PC-9 (cell line): ENCODE data around the gene POLDIP2. TPM values are rescaled to one million over a fixed set of nuclear protein-coding genes. Genes with fewer than 3 reads are reported as not detected.

Experiments
- BruUV-seq: library from RNA; stranded (reverse); fragments of 400-500 nt; replicated peaks from 2 replicates; lab custom pipeline; 2021; lab: Mats Ljungman, UMichigan
- CTCF ChIA-PET: fragments of 300-600 bp; sonication (Branson Sonifier 250); formaldehyde crosslinking; loops from one replicate; lab custom pipeline; 2022; ENCODE audit warnings: antibody characterized with exemption; lab: Charles Lee
- POLR2A ChIA-PET: fragments of 300-600 bp; sonication (Branson Sonifier 250); formaldehyde crosslinking; loops from one replicate; lab custom pipeline; 2022; ENCODE audit warnings: antibody characterized with exemption; ENCODE audit not compliant: unreplicated experiment; lab: Charles Lee
- DNase-seq, 2 experiments: peaks; one replicate each; pipeline versions ENCODE4 v3.0.0 to v3.0.0-alpha.2; 2015 to 2022; ENCODE audit warnings: mixed read lengths in 1 of 2
- H2AFZ ChIP-seq: fragments of 200-600 bp; sonication (generic); 2 replicates; pipeline ENCODE4 v1.8.1; 2017; ENCODE audit warnings: antibody characterized with exemption
- H3F3A ChIP-seq: fragments of 200-600 bp; sonication (generic); 2 replicates; pipeline ENCODE4 v1.8.1; 2017; ENCODE audit warnings: antibody characterized with exemption, mild to moderate bottlenecking, low read depth; ENCODE audit not compliant: insufficient read depth
- H3K27ac ChIP-seq: fragments of 200-600 bp; sonication (generic); 2 replicates; pipeline ENCODE4 v1.6.1; 2016; ENCODE audit warnings: mixed run types
- H3K27me3 ChIP-seq: fragments of 200-600 bp; sonication (generic); 2 replicates; pipeline ENCODE4 v1.6.1; 2016; ENCODE audit warnings: low read depth, mixed run types; ENCODE audit not compliant: insufficient read depth
- H3K36me3 ChIP-seq: fragments of 200-600 bp; sonication (generic); 2 replicates; pipeline ENCODE4 v1.6.1; 2016; ENCODE audit warnings: low read depth, mixed run types
- H3K4me1 ChIP-seq: fragments of 200-600 bp; sonication (generic); replicated peaks from 2 replicates; pipeline ENCODE4 v1.6.1; 2016; ENCODE audit warnings: mixed run types; ENCODE audit not compliant: insufficient read depth
- H3K4me2 ChIP-seq: fragments of 200-600 bp; sonication (generic); 2 replicates; pipeline ENCODE4 v1.6.1; 2017; ENCODE audit warnings: mixed run types
- H3K4me3 ChIP-seq: fragments of 200-600 bp; sonication (generic); 2 replicates; pipeline ENCODE4 v1.6.1; 2016; ENCODE audit warnings: mixed run types
- H3K79me2 ChIP-seq: fragments of 200-600 bp; sonication (generic); 2 replicates; pipeline ENCODE4 v1.6.1; 2017; ENCODE audit warnings: low read depth, mixed run types
- H3K9me2 ChIP-seq: fragments of 200-600 bp; sonication (generic); 2 replicates; pipeline ENCODE4 v1.8.1; 2017; ENCODE audit warnings: mild to moderate bottlenecking; ENCODE audit not compliant: insufficient read depth
- H3K9me3 ChIP-seq: fragments of 200-600 bp; sonication (generic); 2 replicates; pipeline ENCODE4 v1.8.1; 2016; ENCODE audit warnings: low read depth; ENCODE audit not compliant: insufficient read depth
- H4K20me1 ChIP-seq: fragments of 200-600 bp; sonication (generic); 2 replicates; pipeline ENCODE4 v1.8.1; 2017; ENCODE audit not compliant: insufficient read depth
- EZH2 ChIP-seq: fragments of 200-600 bp; sonication (generic); IDR thresholded peaks from 2 replicates; pipeline ENCODE4 v1.8.0; 2017; ENCODE audit warnings: antibody characterized with exemption, low read depth
- intact Hi-C: fragments of 100-400 bp; cut with micrococcal nuclease; formaldehyde crosslinking; loops from one replicate; pipeline ENCODE4 v1.10.0; 2022; ENCODE audit not compliant: unreplicated experiment
- total RNA-seq: library from RNA; stranded (reverse); gene quantifications from 2 replicates; pipeline ENCODE4 v1.2.3, GENCODE V29; 2021
- TF ChIP-seq, protein P1 (sequence below): fragments of 200-600 bp; sonication (generic); conservative IDR thresholded peaks from 2 replicates; pipeline ENCODE4 v1.6.1; 2017; ENCODE audit warnings: mixed run types, antibody characterized with exemption, mild to moderate bottlenecking, moderate library complexity

POLDIP2 gene
- total RNA-seq, 1 experiment from 2014 or later: 98.2 TPM

DNA sequence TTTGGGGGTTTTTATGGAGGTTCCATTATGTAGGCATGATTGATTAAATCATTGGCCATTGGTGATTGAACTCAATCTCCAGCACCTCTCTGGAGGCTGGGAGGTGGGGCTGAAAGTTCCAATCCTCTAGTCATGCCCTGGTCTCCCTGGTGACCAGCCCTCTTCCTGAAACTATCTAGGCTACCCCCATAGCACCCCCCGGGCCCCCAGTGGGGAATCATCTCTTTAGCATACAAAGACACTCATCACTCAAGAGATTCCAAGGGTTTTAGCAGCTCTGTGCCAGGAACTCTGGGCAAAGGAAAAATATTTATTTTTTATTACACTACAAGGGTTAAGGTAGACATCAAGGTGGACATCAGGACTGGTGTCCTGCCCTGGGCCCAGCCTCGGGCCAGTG lies 38.1 kb upstream of the POLDIP2 start:
- intact Hi-C loops: no loop called here
- Histone ChIP-seq H3K4me1 (no peaks in the 10 kb centered on the region), H3K27me3 (no peaks in the 10 kb centered on the region), H3F3A (peaks cover 6% of the 10 kb centered on the region; the same call in 1 of the 2 replicates), H3K9me2 (no peaks in the 10 kb centered on the region), H3K4me2 (no peak overlapping the region), H3K4me3 (no peak overlapping the region), H3K27ac (no peak overlapping the region), H3K79me2 (no peaks in the 10 kb centered on the region), H4K20me1 (no peaks in the 10 kb centered on the region), H2AFZ (no peak overlapping the region), H3K36me3 (0 out of 2 replicates have a peak, but pooled peaks cover 9% of the 10 kb centered on the region), H3K9me3 (no peaks in the 10 kb centered on the region)
- CTCF ChIA-PET: no interaction called here
- POLR2A ChIA-PET: interaction anchor here (0.6 kb wide), 1 partner anchor 117 kb away, joined by 4 read pairs; no protein-coding TSS in a partner anchor
- no TSS peak for BruUV-seq
- TF ChIP-seq, protein P1, sequence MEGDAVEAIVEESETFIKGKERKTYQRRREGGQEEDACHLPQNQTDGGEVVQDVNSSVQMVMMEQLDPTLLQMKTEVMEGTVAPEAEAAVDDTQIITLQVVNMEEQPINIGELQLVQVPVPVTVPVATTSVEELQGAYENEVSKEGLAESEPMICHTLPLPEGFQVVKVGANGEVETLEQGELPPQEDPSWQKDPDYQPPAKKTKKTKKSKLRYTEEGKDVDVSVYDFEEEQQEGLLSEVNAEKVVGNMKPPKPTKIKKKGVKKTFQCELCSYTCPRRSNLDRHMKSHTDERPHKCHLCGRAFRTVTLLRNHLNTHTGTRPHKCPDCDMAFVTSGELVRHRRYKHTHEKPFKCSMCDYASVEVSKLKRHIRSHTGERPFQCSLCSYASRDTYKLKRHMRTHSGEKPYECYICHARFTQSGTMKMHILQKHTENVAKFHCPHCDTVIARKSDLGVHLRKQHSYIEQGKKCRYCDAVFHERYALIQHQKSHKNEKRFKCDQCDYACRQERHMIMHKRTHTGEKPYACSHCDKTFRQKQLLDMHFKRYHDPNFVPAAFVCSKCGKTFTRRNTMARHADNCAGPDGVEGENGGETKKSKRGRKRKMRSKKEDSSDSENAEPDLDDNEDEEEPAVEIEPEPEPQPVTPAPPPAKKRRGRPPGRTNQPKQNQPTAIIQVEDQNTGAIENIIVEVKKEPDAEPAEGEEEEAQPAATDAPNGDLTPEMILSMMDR: no peak
- TF ChIP-seq EZH2: no peak
- DNase-seq: no peak

DNA sequence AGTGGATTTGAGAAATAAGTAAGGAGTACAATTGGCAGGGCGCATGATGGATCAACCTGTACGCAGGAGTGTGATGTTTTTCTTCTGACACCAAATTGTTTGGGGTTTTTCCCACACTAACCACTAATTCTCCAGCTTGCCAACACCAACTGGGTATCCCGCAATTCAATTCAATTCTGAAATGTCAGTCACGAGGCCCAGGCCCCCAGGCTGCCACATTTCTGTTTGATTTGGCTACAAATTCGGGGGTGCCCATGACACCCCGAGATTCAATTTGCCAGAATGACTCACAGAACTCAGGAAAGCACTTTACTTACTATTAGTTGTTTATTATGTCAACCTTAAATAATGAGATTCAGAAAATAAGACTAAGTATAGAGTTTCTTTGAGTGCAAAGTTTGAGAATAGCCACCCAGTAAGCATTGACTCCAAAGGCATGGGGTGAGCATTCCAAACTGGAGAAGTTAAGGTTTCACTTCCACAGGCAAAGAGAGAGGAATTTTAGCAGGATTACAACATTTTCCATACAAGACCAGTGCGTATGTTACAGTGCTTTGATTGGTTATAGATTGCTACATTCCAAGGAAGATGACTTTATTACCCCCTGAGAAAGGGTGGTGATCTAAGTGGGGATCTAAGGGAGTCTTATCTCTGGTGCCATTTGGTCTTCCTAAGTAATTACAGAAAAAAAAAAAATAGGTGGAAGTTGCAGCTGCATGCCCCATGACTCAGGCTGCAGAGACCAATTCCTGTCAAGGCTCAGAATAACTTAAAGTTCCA lies 37.2 kb upstream of the POLDIP2 start:
- H3K4me1 ChIP-seq: no peaks in the 10 kb centered on the region
- no peak overlapping the region for H3K4me3 ChIP-seq
- intact Hi-C loops: no loop called here
- no peaks in the 10 kb centered on the region for H4K20me1 ChIP-seq
- peaks cover 6% of the 10 kb centered on the region; the same call in 1 of the 2 replicates for H3F3A ChIP-seq
- no TSS peak for BruUV-seq
- no peaks in the 10 kb centered on the region for H3K27me3 ChIP-seq
- no peak overlapping the region for H3K4me2 ChIP-seq
- no peaks in the 10 kb centered on the region for H3K9me3 ChIP-seq
- peaks cover 12% of the 10 kb centered on the region; the same call in 1 of the 2 replicates for H3K36me3 ChIP-seq
- no peaks in the 10 kb centered on the region for H3K79me2 ChIP-seq
- TF ChIP-seq, protein P1: no peak
- no peak for TF ChIP-seq EZH2
- no peaks in the 10 kb centered on the region for H3K9me2 ChIP-seq
- no peak overlapping the region for H3K27ac ChIP-seq
- no peak for DNase-seq
- ChIA-PET POLR2A (no interaction called here), CTCF (interaction anchor here (0.6 kb wide), 1 partner anchor 165 kb away, joined by 3 read pairs; no protein-coding TSS in a partner anchor)
- H2AFZ ChIP-seq: no peak overlapping the region

DNA sequence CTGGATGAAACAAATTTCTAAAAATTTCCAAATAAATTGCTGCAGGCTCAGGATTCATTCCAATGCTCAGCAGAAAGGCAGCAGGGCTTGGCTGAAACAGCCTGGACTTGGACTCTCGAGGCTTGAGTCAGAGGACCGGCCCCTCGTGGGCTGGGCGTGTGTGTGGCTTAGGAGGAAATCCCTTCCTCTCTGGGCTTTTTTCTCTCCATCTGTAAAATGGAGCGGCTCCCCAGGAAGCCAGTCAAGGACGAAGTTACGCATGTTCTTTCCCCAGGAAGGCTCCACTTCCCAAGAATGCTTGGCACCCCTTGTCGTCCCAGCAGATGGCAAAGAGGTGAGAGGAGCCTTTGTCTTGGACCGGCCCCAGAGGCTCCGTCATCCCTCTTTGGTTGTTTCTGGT lies 35.2 kb upstream of the POLDIP2 start:
- no peak for TF ChIP-seq EZH2
- TF ChIP-seq, protein P1: no peak
- Histone ChIP-seq H3K4me2 (no peak overlapping the region), H3K9me2 (no peaks in the 10 kb centered on the region), H3F3A (peaks cover 6% of the 10 kb centered on the region; the same call in 1 of the 2 replicates), H3K4me1 (no peaks in the 10 kb centered on the region), H3K4me3 (no peak overlapping the region), H3K79me2 (no peaks in the 10 kb centered on the region), H3K9me3 (no peaks in the 10 kb centered on the region), H3K36me3 (peaks cover 19% of the 10 kb centered on the region; the same call in 1 of the 2 replicates), H2AFZ (no peak overlapping the region), H4K20me1 (no peaks in the 10 kb centered on the region; the same call in 1 of the 2 replicates), H3K27me3 (no peaks in the 10 kb centered on the region), H3K27ac (no peak overlapping the region)
- intact Hi-C loops: no loop called here
- ChIA-PET POLR2A (no interaction called here), CTCF (no interaction called here)
- DNase-seq: no peak
- BruUV-seq: no TSS peak
